ENCODE measurements around the gene DLG1.
"Not testable (repeated sequence)": the region's sequence is repeated elsewhere in the genome, so short reads cannot be mapped to it uniquely, and the experiment has no call there.

DLG1 gene

GRCh38 chr3:197050511-197050910, 247.9 kb downstream of the DLG1 start:
- no peak overlapping the region for H3K27ac ChIP-seq
- ChIA-PET POLR2A (ENCODE audit: low non-redundant PET) (no interaction called here), CTCF (no interaction called here)
- TF ChIP-seq CTCF (conservative IDR thresholded peaks at IDR 0.05; ENCODE audit: low read depth): no peak
- DNase-seq (ENCODE audit: low spot score): no peak

GRCh38 chr3:197042539-197042938, 255.9 kb downstream of the DLG1 start:
- ChIA-PET CTCF (interaction anchor here (0.6 to 1.0 kb wide), 3 partner anchors 92 to 433 kb away, joined by 3 to 6 read pairs (median 3); no protein-coding TSS in a partner anchor), POLR2A (ENCODE audit: low non-redundant PET) (no interaction called here)
- TF ChIP-seq CTCF (conservative IDR thresholded peaks at IDR 0.05; ENCODE audit: low read depth): no peak
- no peak overlapping the region for H3K27ac ChIP-seq
- no peak for DNase-seq (ENCODE audit: low spot score)

- POLR2A ChIA-PET (ENCODE audit: low non-redundant PET): no interaction called here
- no peak overlapping the region for H3K27ac ChIP-seq
- no peak for DNase-seq (ENCODE audit: low spot score)
- TF ChIP-seq CTCF (conservative IDR thresholded peaks at IDR 0.05; ENCODE audit: low read depth): no peak
- CTCF ChIA-PET: interaction anchor here (0.6 to 1.0 kb wide), 2 partner anchors 145 to 434 kb away, joined by 3 to 6 read pairs; no protein-coding TSS in a partner anchor
These were observed 256.4 kb downstream of the DLG1 start for GRCh38 chr3:197041875-197042488.

GRCh38 chr3:197040658-197041057, 257.8 kb downstream of the DLG1 start:
- POLR2A ChIA-PET (ENCODE audit: low non-redundant PET): no interaction called here
- no peak for TF ChIP-seq CTCF (conservative IDR thresholded peaks at IDR 0.05; ENCODE audit: low read depth)
- H3K27ac ChIP-seq: no peak overlapping the region
- no peak for DNase-seq (ENCODE audit: low spot score)
- CTCF ChIA-PET: no interaction called here

- ChIA-PET POLR2A (ENCODE audit: low non-redundant PET) (no interaction called here), CTCF (interaction anchor here (0.6 kb wide), 1 partner anchor 150 kb away, joined by 3 read pairs; no protein-coding TSS in a partner anchor)
- TF ChIP-seq CTCF (conservative IDR thresholded peaks at IDR 0.05; ENCODE audit: low read depth): no peak
- peak; percentile 68 for DNase-seq (ENCODE audit: low spot score)
- H3K27ac ChIP-seq: 0 out of 2 replicates have a peak overlapping the region, but pooled peaks have one; percentile 9
These were observed 259.5 kb downstream of the DLG1 start for GRCh38 chr3:197038679-197039462.

- CTCF ChIA-PET: interaction anchor here (0.7 kb wide), 1 partner anchor 27 kb away, joined by 4 read pairs; no protein-coding TSS in a partner anchor
- no peak for TF ChIP-seq CTCF (conservative IDR thresholded peaks at IDR 0.05; ENCODE audit: low read depth)
- no peak for DNase-seq (ENCODE audit: low spot score)
- no peak overlapping the region for H3K27ac ChIP-seq
- POLR2A ChIA-PET (ENCODE audit: low non-redundant PET): no interaction called here
These were observed 262.8 kb downstream of the DLG1 start for GRCh38 chr3:197035577-197035976.

GRCh38 chr3:197034778-197035177, 263.6 kb downstream of the DLG1 start:
- H3K27ac ChIP-seq; DNase-seq (ENCODE audit: low spot score); POLR2A ChIA-PET (ENCODE audit: low non-redundant PET); CTCF ChIA-PET: not testable (repeated sequence)

- H3K27ac ChIP-seq; DNase-seq (ENCODE audit: low spot score); POLR2A ChIA-PET (ENCODE audit: low non-redundant PET); CTCF ChIA-PET: not testable (repeated sequence)
These were observed 264.6 kb downstream of the DLG1 start for GRCh38 chr3:197033764-197034163.
